CD14-positive monocyte (primary cell): ENCODE measurements around the gene IPO11. TPM values are rescaled to one million over a fixed set of nuclear protein-coding genes. Genes with fewer than 3 reads are reported as not detected.

Experiments
- DNase-seq, 3 donors: peaks; one replicate each; pipeline ENCODE4 v3.0.0-alpha.2; 2011 to 2022
- H2AFZ ChIP-seq: 2 replicates; pipeline ENCODE4 v1.6.0; 2012; ENCODE audit warnings: mild to moderate bottlenecking, low read depth, low read length, inconsistent platforms; ENCODE audit not compliant: insufficient read depth, poor library complexity, severe bottlenecking
- H3K27ac ChIP-seq, 2 donors: 1 replicate in 1 of 2; 2 replicates in 1 of 2; pipeline ENCODE4 v1.5.1; 2012 to 2013; ENCODE audit warnings: low read length in 2 of 2, control low read depth in 1 of 2, inconsistent platforms in 1 of 2, low read depth in 1 of 2, mild to moderate bottlenecking in 1 of 2
- H3K27me3 ChIP-seq, 2 donors: one replicate each; pipeline versions ENCODE4 v1.6.0 to v1.6.1; 2011 to 2013; ENCODE audit warnings: low read length in 2 of 2; ENCODE audit not compliant: control insufficient read depth in 2 of 2, insufficient read depth in 2 of 2
- H3K36me3 ChIP-seq, 2 donors: replicated peaks in 1 of 2; 1 replicate in 1 of 2; 2 replicates in 1 of 2; pipeline versions ENCODE4 v1.5.1 to v1.6.1; 2012 to 2013; ENCODE audit warnings: low read length in 2 of 2, control low read depth in 1 of 2, inconsistent platforms in 1 of 2, mild to moderate bottlenecking in 1 of 2; ENCODE audit not compliant: insufficient read depth in 2 of 2, control insufficient read depth in 1 of 2
- H3K4me1 ChIP-seq, 2 donors: 1 replicate in 1 of 2; 2 replicates in 1 of 2; pipeline versions ENCODE4 v1.5.1 to v1.6.1; 2012 to 2013; ENCODE audit warnings: low read length in 2 of 2, control low read depth in 1 of 2, inconsistent platforms in 1 of 2, mild to moderate bottlenecking in 1 of 2, moderate library complexity in 1 of 2; ENCODE audit not compliant: insufficient read depth in 2 of 2, control insufficient read depth in 1 of 2
- H3K4me2 ChIP-seq: replicated peaks from 2 replicates; pipeline ENCODE3; 2012; ENCODE audit warnings: low read length, moderate library complexity, mild to moderate bottlenecking; ENCODE audit not compliant: poor library complexity, severe bottlenecking; ENCODE audit errors: extremely low read depth
- H3K4me3 ChIP-seq, 3 experiments: fragments of 200-600 bp in 1 of 3; sonication (generic) in 1 of 3; replicated peaks in 1 of 3; 1 replicate in 2 of 3; 2 replicates in 1 of 3; pipeline ENCODE4 v1.5.1; 2011 to 2013; ENCODE audit warnings: low read length in 3 of 3, mild to moderate bottlenecking in 3 of 3, control low read depth in 2 of 3, low read depth in 2 of 3, inconsistent platforms in 1 of 3, moderate library complexity in 1 of 3
- H3K79me2 ChIP-seq: 2 replicates; pipeline ENCODE4 v1.6.0; 2012; ENCODE audit warnings: mild to moderate bottlenecking, control low read depth, inconsistent platforms, low read length, moderate library complexity; ENCODE audit not compliant: insufficient read depth
- H3K9ac ChIP-seq: 2 replicates; pipeline ENCODE4 v1.6.0; 2017; ENCODE audit warnings: low read length, mild to moderate bottlenecking; ENCODE audit not compliant: insufficient read depth, poor library complexity, severe bottlenecking
- H3K9me3 ChIP-seq, 2 donors: replicated peaks in 1 of 2; 1 replicate in 1 of 2; 2 replicates in 1 of 2; pipeline versions ENCODE4 v1.5.1 to v1.6.1; 2012 to 2013; ENCODE audit warnings: low read length in 2 of 2, control low read depth in 1 of 2; ENCODE audit not compliant: control insufficient read depth in 1 of 2, insufficient read depth in 1 of 2
- H4K20me1 ChIP-seq: 2 replicates; pipeline ENCODE4 v1.6.0; 2012; ENCODE audit warnings: mild to moderate bottlenecking, low read length, control low read depth, moderate library complexity; ENCODE audit not compliant: insufficient read depth
- H3K27ac Mint-ChIP-seq, 7 donors: one replicate each; pipeline ENCODE4 v1.8.0; 2020; ENCODE audit warnings: mild to moderate bottlenecking in 7 of 7, mixed read lengths in 7 of 7, moderate library complexity in 6 of 7, inconsistent platforms in 2 of 7
- H3K27me3 Mint-ChIP-seq, 3 donors: one replicate each; pipeline ENCODE4 v1.8.0; 2021 to 2022; ENCODE audit warnings: low read depth in 3 of 3, mild to moderate bottlenecking in 3 of 3, mixed read lengths in 3 of 3, moderate library complexity in 3 of 3, inconsistent platforms in 1 of 3
- H3K36me3 Mint-ChIP-seq, 2 donors: one replicate each; pipeline ENCODE4 v1.8.0; 2020; ENCODE audit warnings: mixed read lengths in 2 of 2, inconsistent platforms in 1 of 2, mild to moderate bottlenecking in 1 of 2
- H3K4me1 Mint-ChIP-seq: one replicate; pipeline ENCODE4 v1.8.0; 2020; ENCODE audit warnings: mild to moderate bottlenecking, mixed read lengths
- H3K4me3 Mint-ChIP-seq, 2 donors: one replicate each; pipeline ENCODE4 v1.8.0; 2020; ENCODE audit warnings: mild to moderate bottlenecking in 2 of 2, mixed read lengths in 2 of 2, moderate library complexity in 1 of 2
- H3K9me3 Mint-ChIP-seq, 7 donors: one replicate each; pipeline ENCODE4 v1.8.0; 2020 to 2022; ENCODE audit warnings: mixed read lengths in 7 of 7, mild to moderate bottlenecking in 6 of 7, moderate library complexity in 6 of 7, inconsistent platforms in 2 of 7
- CTCF ChIP-seq: fragments of 200-600 bp; IDR thresholded peaks from one replicate; pipeline ENCODE4 v1.8.0; 2022; ENCODE audit warnings: antibody characterized with exemption, mild to moderate bottlenecking
- WGBS: methylation state at CpG from one replicate; pipeline ENCODE4 v1.1.5; 2013; ENCODE audit warnings: missing lambda C conversion rate; ENCODE audit not compliant: insufficient coverage; 5-methylcytosine and 5-hydroxymethylcytosine counted together
- intact Hi-C, 2 donors: fragments of 100-400 bp; cut with micrococcal nuclease; formaldehyde crosslinking; loops; one replicate each; pipeline versions ENCODE4 v1.15.0 to v1.15.1; 2023
- polyA plus RNA-seq, 3 donors: library from polyadenylated mRNA; depleted of rRNA in 1 of 3; unstranded in 2 of 3; stranded (reverse) in 1 of 3; fragments of 300-500 nt in 2 of 3; fragments of >200 nt in 1 of 3; fragmentation: Illumina TruSeq in 2 of 3; gene quantifications; 1 replicate in 2 of 3; 2 replicates in 1 of 3; pipeline ENCODE4 v1.2.3, GENCODE V29; 2012 to 2021

Gene IPO11
- polyA plus RNA-seq, 3 donors, result 4.4 to 5.5 (median 5.3) TPM

- WGBS, result 86% methylated on average over 1 of the region's 5 CpGs
- Mint-ChIP-seq H3K36me3 (no peaks in the 10 kb centered on the region), H3K4me1 (peaks cover 22% of the 10 kb centered on the region), H3K9me3 (peaks cover 0 to 2% (median 0%) of the 10 kb centered on the region in 7 donors), H3K27ac (no peak overlapping the region), H3K27me3 (no peaks in the 10 kb centered on the region), H3K4me3 (no peak overlapping the region)
- no peak overlapping the region for H3K4me3 ChIP-seq
- peaks cover 13 to 14% of the 10 kb centered on the region in 2 donors for H3K4me1 ChIP-seq
- intact Hi-C loops, result no loop called here
- H3K9me3 ChIP-seq, result no peaks in the 10 kb centered on the region
- H3K9ac ChIP-seq, result no peak overlapping the region
- TF ChIP-seq CTCF, result no peak
- H3K36me3 ChIP-seq, result no peaks in the 10 kb centered on the region
- H4K20me1 ChIP-seq, result no peaks in the 10 kb centered on the region
- DNase-seq, result no peak
- H3K27me3 ChIP-seq, result no peaks in the 10 kb centered on the region
- no peak overlapping the region for H2AFZ ChIP-seq
- H3K79me2 ChIP-seq, result no peaks in the 10 kb centered on the region
- no peak overlapping the region for H3K4me2 ChIP-seq
- no peak overlapping the region for H3K27ac ChIP-seq
Observed at GRCh38 chr5:62650197-62650596, 237.6 kb downstream of the IPO11 start.

- intact Hi-C loops, result no loop called here
- Mint-ChIP-seq H3K27me3 (no peaks in the 10 kb centered on the region), H3K4me1 (peaks cover 22% of the 10 kb centered on the region), H3K36me3 (no peaks in the 10 kb centered on the region), H3K4me3 (no peak overlapping the region), H3K27ac (no peak overlapping the region), H3K9me3 (peaks cover 2 to 7% (median 5%) of the 10 kb centered on the region in 7 donors)
- Histone ChIP-seq H3K79me2 (no peaks in the 10 kb centered on the region), H3K27ac (no peak overlapping the region), H3K9ac (no peak overlapping the region), H3K4me1 (peaks cover 13 to 14% of the 10 kb centered on the region in 2 donors), H3K27me3 (no peaks in the 10 kb centered on the region), H3K4me2 (no peak overlapping the region), H4K20me1 (no peaks in the 10 kb centered on the region), H2AFZ (no peak overlapping the region), H3K36me3 (no peaks in the 10 kb centered on the region), H3K4me3 (no peak overlapping the region), H3K9me3 (peaks cover 0 to 5% of the 10 kb centered on the region in 2 donors)
- TF ChIP-seq CTCF, result no peak
- no peak for DNase-seq
- 100% methylated on average over 4 of the region's 5 CpGs for WGBS
Observed at GRCh38 chr5:62652225-62652624, 239.7 kb downstream of the IPO11 start.
